Measurements from ENCODE around the gene RAB11A.

DNA sequence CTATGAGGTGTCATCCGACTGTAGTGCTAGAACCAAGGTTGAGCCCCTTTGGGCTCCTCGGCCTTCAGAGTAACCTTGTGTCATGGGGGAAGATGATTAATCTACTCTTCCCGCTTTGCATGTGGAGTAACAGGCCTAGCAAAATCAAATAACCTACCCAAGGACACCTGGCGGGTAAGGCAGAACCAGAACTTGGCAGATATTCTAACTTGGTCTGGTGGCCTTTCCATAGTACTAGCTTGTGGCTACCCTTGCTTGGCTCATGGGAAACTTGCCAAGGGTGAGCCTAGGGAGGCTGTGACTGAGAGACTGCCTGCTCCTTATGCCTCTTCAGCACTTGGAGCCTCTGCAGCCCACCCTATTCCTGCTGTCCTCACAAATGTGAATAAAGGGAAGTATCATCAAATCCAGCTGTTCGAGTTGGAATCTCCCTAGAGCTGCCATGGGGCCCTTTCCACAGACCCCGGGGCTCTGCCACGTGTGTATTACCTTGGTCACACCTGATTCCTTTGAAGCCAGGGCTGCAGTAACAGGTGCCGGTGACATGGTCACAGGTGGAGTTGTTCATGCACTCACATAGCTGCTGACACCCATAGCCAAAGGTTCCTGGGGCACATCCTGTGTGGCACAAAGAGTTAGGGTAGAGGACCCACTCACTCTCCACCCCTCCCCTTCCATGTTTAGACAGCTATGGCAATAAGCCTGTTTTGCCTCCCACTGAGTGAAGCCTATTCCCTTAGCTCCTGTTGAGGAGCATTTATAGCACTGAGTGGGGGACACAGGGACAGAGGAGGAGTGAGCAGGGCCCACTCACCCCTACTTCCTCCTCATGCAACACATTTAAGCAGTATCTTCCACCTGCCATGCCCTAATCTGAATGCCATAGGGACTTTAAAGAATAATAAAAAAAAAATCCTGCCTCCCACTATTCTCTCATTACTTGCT, 46.0 kb downstream of the RAB11A start:
- TF ChIP-seq, protein P1, sequence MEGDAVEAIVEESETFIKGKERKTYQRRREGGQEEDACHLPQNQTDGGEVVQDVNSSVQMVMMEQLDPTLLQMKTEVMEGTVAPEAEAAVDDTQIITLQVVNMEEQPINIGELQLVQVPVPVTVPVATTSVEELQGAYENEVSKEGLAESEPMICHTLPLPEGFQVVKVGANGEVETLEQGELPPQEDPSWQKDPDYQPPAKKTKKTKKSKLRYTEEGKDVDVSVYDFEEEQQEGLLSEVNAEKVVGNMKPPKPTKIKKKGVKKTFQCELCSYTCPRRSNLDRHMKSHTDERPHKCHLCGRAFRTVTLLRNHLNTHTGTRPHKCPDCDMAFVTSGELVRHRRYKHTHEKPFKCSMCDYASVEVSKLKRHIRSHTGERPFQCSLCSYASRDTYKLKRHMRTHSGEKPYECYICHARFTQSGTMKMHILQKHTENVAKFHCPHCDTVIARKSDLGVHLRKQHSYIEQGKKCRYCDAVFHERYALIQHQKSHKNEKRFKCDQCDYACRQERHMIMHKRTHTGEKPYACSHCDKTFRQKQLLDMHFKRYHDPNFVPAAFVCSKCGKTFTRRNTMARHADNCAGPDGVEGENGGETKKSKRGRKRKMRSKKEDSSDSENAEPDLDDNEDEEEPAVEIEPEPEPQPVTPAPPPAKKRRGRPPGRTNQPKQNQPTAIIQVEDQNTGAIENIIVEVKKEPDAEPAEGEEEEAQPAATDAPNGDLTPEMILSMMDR (IDR thresholded peaks at IDR 0.05; ENCODE audit: poor library complexity), result no peak
- TF ChIP-seq EZH2 (IDR thresholded peaks at IDR 0.05; ENCODE audit: borderline replicate concordance) (no peak), EZH2phosphoT487 (IDR thresholded peaks at IDR 0.05; ENCODE audit: low read depth, severe bottlenecking, unreplicated experiment) (no peak)

All from hepatocyte (in vitro differentiated cells).